HepG2 (cell line): ENCODE measurements around the gene USP32. TPM values are rescaled to one million over a fixed set of nuclear protein-coding genes. Genes with fewer than 3 reads are reported as not detected.

Experiments
- FLYWCH1 ChIP-seq: sonication (generic); formaldehyde crosslinking; IDR thresholded peaks from 2 replicates; pipeline ENCODE4 v1.8.1; 2023; ENCODE audit warnings: mild to moderate bottlenecking, missing genetic modification reagents
- HMG20A ChIP-seq: IDR thresholded peaks from 2 replicates; pipeline ENCODE4 v1.6.1; 2016; ENCODE audit warnings: borderline replicate concordance
- NR2F6 ChIP-seq, 2 experiments: IDR thresholded peaks; 2 replicates each; pipeline ENCODE4 v1.6.1; 2016; ENCODE audit warnings: antibody characterized with exemption in 1 of 2, mild to moderate bottlenecking in 1 of 2
- SMAD3 ChIP-seq: sonication (generic); formaldehyde crosslinking; IDR thresholded peaks from 2 replicates; pipeline ENCODE4 v1.4.0; 2020; ENCODE audit warnings: missing genetic modification reagents
- TSC22D2 ChIP-seq: sonication (generic); formaldehyde crosslinking; IDR thresholded peaks from 2 replicates; pipeline ENCODE4 v1.5.1; 2020; ENCODE audit warnings: missing genetic modification reagents, mild to moderate bottlenecking, borderline replicate concordance
- WIZ ChIP-seq: sonication (generic); formaldehyde crosslinking; IDR thresholded peaks from 2 replicates; pipeline ENCODE4 v1.5.1; 2020; ENCODE audit warnings: mild to moderate bottlenecking, missing genetic modification reagents
- XRCC5 ChIP-seq: fragments of 200-400 bp; formaldehyde crosslinking; optimal IDR thresholded peaks from 2 replicates; pipeline ENCODE3; 2017; ENCODE audit warnings: mild to moderate bottlenecking, low read length
- ZNF224 ChIP-seq: sonication (generic); formaldehyde crosslinking; IDR thresholded peaks from 2 replicates; pipeline ENCODE4 v1.5.0; 2020; ENCODE audit warnings: mild to moderate bottlenecking, missing genetic modification reagents
- ZNF24 ChIP-seq: fragments of 450-650 bp; IDR thresholded peaks from 2 replicates; pipeline ENCODE4 v1.6.1; 2017; ENCODE audit warnings: antibody characterized with exemption, mild to moderate bottlenecking
- ZNF510 ChIP-seq: sonication (generic); formaldehyde crosslinking; IDR thresholded peaks from 2 replicates; pipeline ENCODE4 v1.4.0; 2020; ENCODE audit warnings: low read depth, mild to moderate bottlenecking, missing genetic modification reagents
- ZNF572 ChIP-seq: sonication (generic); formaldehyde crosslinking; IDR thresholded peaks from 2 replicates; pipeline ENCODE4 v1.5.1; 2020; ENCODE audit warnings: mild to moderate bottlenecking, missing genetic modification reagents
- ZNF879 ChIP-seq: sonication (generic); formaldehyde crosslinking; IDR thresholded peaks from 2 replicates; pipeline ENCODE4 v1.8.1; 2023; ENCODE audit warnings: missing genetic modification reagents
- ZSCAN30 ChIP-seq: sonication (generic); formaldehyde crosslinking; IDR thresholded peaks from 2 replicates; pipeline ENCODE4 v1.5.0; 2020; ENCODE audit warnings: mild to moderate bottlenecking, missing genetic modification reagents
- polyA plus RNA-seq, 8 experiments: library from polyadenylated mRNA; depleted of rRNA in 3 of 8; stranded (reverse) in 7 of 8; unstranded in 1 of 8; fragments of >200 nt; fragmentation: Illumina TruSeq in 4 of 8; extraction: Trizol in 4 of 8; gene quantifications; 2 replicates each; pipeline versions ENCODE4 v1.2.1 to v1.2.3, GENCODE V29; 2011 to 2016; ENCODE audit warnings: low read depth in 4 of 8, missing spikeins in 1 of 8, mixed read lengths in 1 of 8; ENCODE audit not compliant: insufficient read depth in 1 of 8
- total RNA-seq, 5 experiments: library from RNA; depleted of rRNA; stranded (reverse); fragments of >200 nt; fragmentation: Illumina TruSeq; extraction: Trizol; gene quantifications; 2 replicates each; pipeline ENCODE4 v1.2.3, GENCODE V29; 2016; ENCODE audit warnings: low read depth in 1 of 5
- TF ChIP-seq, protein P1 (sequence below): sonication (generic); formaldehyde crosslinking; IDR thresholded peaks from 2 replicates; pipeline ENCODE4 v1.5.1; 2020; ENCODE audit warnings: missing genetic modification reagents, mild to moderate bottlenecking, borderline replicate concordance
- TF ChIP-seq, protein P2 (sequence below), 2 experiments: fragments of 450-650 bp in 1 of 2; sonication (generic) in 1 of 2; formaldehyde crosslinking in 1 of 2; IDR thresholded peaks; 2 replicates each; pipeline versions ENCODE4 v1.6.1 to v1.8.0; 2016 to 2022; ENCODE audit warnings: antibody characterized with exemption in 1 of 2, mild to moderate bottlenecking in 1 of 2, missing genetic modification reagents in 1 of 2
- TF ChIP-seq, protein P3 (sequence below), 2 experiments: sonication (generic) in 1 of 2; formaldehyde crosslinking in 1 of 2; IDR thresholded peaks; 2 replicates each; pipeline versions ENCODE4 v1.4.0 to v1.6.1; 2018 to 2020; ENCODE audit warnings: missing genetic modification reagents in 2 of 2, borderline replicate concordance in 1 of 2, low read depth in 1 of 2, mild to moderate bottlenecking in 1 of 2, missing biosample characterization in 1 of 2

The USP32 gene
- total and polyA plus RNA-seq, 2 of the 13 experiments (the other 11 are each of a cell fraction or from before 2014, with no cell fraction given): 24.9 to 39.9 TPM

DNA sequence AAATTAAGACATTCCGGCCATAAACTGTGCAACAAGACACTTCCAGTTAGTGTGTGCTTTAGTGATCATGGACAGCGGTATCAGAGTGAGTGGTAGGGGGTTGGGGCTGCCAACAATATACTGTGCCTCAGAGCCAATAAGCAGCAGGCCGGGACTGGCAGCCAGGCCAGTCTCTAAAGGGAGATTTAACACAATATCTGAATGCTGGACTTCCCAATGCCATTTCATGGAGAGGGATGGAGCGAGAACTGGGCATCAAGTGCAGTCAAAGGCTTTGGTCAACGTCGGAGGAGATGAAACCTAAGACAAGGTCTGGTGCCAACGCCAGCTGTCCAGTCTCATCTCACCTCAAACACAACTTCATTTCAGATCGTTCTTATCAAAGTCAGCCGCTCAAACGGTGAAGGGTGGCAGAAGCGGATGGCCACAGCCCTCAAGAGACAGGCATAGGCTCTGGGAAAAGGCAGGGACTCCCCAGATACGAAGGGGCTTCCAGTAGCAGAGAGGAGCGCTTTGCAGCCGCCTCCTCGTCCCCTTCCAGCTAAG, 935 bp downstream of the USP32 start (continued):
- TF ChIP-seq, protein P1, sequence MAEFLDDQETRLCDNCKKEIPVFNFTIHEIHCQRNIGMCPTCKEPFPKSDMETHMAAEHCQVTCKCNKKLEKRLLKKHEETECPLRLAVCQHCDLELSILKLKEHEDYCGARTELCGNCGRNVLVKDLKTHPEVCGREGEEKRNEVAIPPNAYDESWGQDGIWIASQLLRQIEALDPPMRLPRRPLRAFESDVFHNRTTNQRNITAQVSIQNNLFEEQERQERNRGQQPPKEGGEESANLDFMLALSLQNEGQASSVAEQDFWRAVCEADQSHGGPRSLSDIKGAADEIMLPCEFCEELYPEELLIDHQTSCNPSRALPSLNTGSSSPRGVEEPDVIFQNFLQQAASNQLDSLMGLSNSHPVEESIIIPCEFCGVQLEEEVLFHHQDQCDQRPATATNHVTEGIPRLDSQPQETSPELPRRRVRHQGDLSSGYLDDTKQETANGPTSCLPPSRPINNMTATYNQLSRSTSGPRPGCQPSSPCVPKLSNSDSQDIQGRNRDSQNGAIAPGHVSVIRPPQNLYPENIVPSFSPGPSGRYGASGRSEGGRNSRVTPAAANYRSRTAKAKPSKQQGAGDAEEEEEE (CRISPR knock-in tag): 0 out of 2 replicates have a peak, but pooled peaks have one; percentile 50
- 0 out of 2 replicates have a peak, but pooled peaks have one; percentile 13 for TF ChIP-seq SMAD3
- 0 out of 2 replicates have a peak, but pooled peaks have one; percentile 65 for TF ChIP-seq WIZ (CRISPR knock-in tag)
- 0 out of 2 replicates have a peak, but pooled peaks have one; percentile 15 for TF ChIP-seq ZSCAN30 (CRISPR knock-in tag)
- TF ChIP-seq ZNF510 (CRISPR knock-in tag): 0 out of 2 replicates have a peak, but pooled peaks have one; percentile 6
- 0 out of 2 replicates have a peak, but pooled peaks have one; percentile 42 for TF ChIP-seq ZNF224
- TF ChIP-seq ZNF24: no peak
- TF ChIP-seq, protein P2, sequence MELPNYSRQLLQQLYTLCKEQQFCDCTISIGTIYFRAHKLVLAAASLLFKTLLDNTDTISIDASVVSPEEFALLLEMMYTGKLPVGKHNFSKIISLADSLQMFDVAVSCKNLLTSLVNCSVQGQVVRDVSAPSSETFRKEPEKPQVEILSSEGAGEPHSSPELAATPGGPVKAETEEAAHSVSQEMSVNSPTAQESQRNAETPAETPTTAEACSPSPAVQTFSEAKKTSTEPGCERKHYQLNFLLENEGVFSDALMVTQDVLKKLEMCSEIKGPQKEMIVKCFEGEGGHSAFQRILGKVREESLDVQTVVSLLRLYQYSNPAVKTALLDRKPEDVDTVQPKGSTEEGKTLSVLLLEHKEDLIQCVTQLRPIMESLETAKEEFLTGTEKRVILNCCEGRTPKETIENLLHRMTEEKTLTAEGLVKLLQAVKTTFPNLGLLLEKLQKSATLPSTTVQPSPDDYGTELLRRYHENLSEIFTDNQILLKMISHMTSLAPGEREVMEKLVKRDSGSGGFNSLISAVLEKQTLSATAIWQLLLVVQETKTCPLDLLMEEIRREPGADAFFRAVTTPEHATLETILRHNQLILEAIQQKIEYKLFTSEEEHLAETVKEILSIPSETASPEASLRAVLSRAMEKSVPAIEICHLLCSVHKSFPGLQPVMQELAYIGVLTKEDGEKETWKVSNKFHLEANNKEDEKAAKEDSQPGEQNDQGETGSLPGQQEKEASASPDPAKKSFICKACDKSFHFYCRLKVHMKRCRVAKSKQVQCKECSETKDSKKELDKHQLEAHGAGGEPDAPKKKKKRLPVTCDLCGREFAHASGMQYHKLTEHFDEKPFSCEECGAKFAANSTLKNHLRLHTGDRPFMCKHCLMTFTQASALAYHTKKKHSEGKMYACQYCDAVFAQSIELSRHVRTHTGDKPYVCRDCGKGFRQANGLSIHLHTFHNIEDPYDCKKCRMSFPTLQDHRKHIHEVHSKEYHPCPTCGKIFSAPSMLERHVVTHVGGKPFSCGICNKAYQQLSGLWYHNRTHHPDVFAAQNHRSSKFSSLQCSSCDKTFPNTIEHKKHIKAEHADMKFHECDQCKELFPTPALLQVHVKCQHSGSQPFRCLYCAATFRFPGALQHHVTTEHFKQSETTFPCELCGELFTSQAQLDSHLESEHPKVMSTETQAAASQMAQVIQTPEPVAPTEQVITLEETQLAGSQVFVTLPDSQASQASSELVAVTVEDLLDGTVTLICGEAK (IDR thresholded peaks at IDR 0.05): no peak
- TF ChIP-seq, protein P2 (CRISPR knock-in tag; IDR thresholded peaks at IDR 0.05): 0 out of 2 replicates have a peak, but pooled peaks have one; percentile 37
- no peak for TF ChIP-seq HMG20A (CRISPR knock-in tag)
- TF ChIP-seq ZNF572 (CRISPR knock-in tag): peak; percentile 71; the same call in 1 of the 2 replicates
- no peak for TF ChIP-seq NR2F6 (IDR thresholded peaks at IDR 0.05)
- no peak for TF ChIP-seq NR2F6 (CRISPR knock-in tag; IDR thresholded peaks at IDR 0.05)
- 0 out of 2 replicates have a peak, but pooled peaks have one; percentile 9 for TF ChIP-seq TSC22D2
- no peak for TF ChIP-seq FLYWCH1
- TF ChIP-seq XRCC5: no peak
- no peak for TF ChIP-seq ZNF879
- TF ChIP-seq, protein P3, sequence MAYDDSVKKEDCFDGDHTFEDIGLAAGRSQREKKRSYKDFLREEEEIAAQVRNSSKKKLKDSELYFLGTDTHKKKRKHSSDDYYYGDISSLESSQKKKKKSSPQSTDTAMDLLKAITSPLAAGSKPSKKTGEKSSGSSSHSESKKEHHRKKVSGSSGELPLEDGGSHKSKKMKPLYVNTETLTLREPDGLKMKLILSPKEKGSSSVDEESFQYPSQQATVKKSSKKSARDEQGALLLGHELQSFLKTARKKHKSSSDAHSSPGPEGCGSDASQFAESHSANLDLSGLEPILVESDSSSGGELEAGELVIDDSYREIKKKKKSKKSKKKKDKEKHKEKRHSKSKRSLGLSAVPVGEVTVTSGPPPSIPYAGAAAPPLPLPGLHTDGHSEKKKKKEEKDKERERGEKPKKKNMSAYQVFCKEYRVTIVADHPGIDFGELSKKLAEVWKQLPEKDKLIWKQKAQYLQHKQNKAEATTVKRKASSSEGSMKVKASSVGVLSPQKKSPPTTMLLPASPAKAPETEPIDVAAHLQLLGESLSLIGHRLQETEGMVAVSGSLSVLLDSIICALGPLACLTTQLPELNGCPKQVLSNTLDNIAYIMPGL (CRISPR knock-in tag; IDR thresholded peaks at IDR 0.05; ENCODE audit: borderline replicate concordance in 1 of 2, low read depth in 1 of 2): 0 out of 4 replicates have a peak, but pooled peaks of 1 of the 2 experiments have one; percentile 27
